ENCODE results near the gene CALB2.
"Not testable (repeated sequence)": the region's sequence is repeated elsewhere in the genome, so short reads cannot be mapped to it uniquely, and the experiment has no call there.

CALB2 gene

GRCh38 chr16:71353736-71354135 is 4.8 kb upstream of the CALB2 start:
- no peak for DNase-seq

- no peak for DNase-seq
Measured at GRCh38 chr16:71354156-71354555, 4.4 kb upstream of the CALB2 start.

GRCh38 chr16:71356051-71356740 is 2.3 kb upstream of the CALB2 start:
- DNase-seq, result no peak

GRCh38 chr16:71356936-71357335 is 1.6 kb upstream of the CALB2 start:
- DNase-seq, result not testable (repeated sequence)

GRCh38 chr16:71357681-71358080 is 842 bp upstream of the CALB2 start:
- no peak for DNase-seq

GRCh38 chr16:71359431-71359830 is 908 bp downstream of the CALB2 start:
- no peak for DNase-seq

GRCh38 chr16:71360378-71360777 is 1.9 kb downstream of the CALB2 start:
- no peak for DNase-seq

GRCh38 chr16:71364133-71364681 is 5.7 kb downstream of the CALB2 start:
- no peak for DNase-seq

- DNase-seq, result no peak
Measured at GRCh38 chr16:71365021-71365420, 6.5 kb downstream of the CALB2 start.

GRCh38 chr16:71367241-71367976 is 8.9 kb downstream of the CALB2 start:
- no peak for DNase-seq

GRCh38 chr16:71368958-71369357 is 10.4 kb downstream of the CALB2 start:
- DNase-seq, result no peak

- no peak for DNase-seq
Measured at GRCh38 chr16:71369494-71369893, 11.0 kb downstream of the CALB2 start.

- DNase-seq, result no peak
Measured at GRCh38 chr16:71371237-71371636, 12.7 kb downstream of the CALB2 start.

GRCh38 chr16:71373073-71373472 is 14.6 kb downstream of the CALB2 start:
- no peak for DNase-seq

GRCh38 chr16:71376465-71377157 is 18.1 kb downstream of the CALB2 start:
- DNase-seq, result no peak

GRCh38 chr16:71379711-71380110 is 21.2 kb downstream of the CALB2 start:
- no peak for DNase-seq

GRCh38 chr16:71380831-71381230 is 22.3 kb downstream of the CALB2 start:
- no peak for DNase-seq

GRCh38 chr16:71383054-71383773 is 24.7 kb downstream of the CALB2 start:
- no peak for DNase-seq

- DNase-seq, result no peak
Measured at GRCh38 chr16:71384073-71384724, 25.7 kb downstream of the CALB2 start.

- no peak for DNase-seq
Measured at GRCh38 chr16:71387045-71387871, 28.7 kb downstream of the CALB2 start.

GRCh38 chr16:71389330-71389729 is 30.8 kb downstream of the CALB2 start:
- DNase-seq, result no peak

- DNase-seq, result no peak
Measured at GRCh38 chr16:71396594-71396993, 38.1 kb downstream of the CALB2 start.

All from NCI-H1048 (cell line).